Caco-2 (cell line): ENCODE data around the gene TRAF7. TPM values are rescaled to one million over a fixed set of nuclear protein-coding genes. Genes with fewer than 3 reads are reported as not detected.

Source experiments
- BruUV-seq: library from RNA; stranded (reverse); fragments of 400-500 nt; replicated peaks from 2 replicates; lab custom pipeline; 2021; lab: Mats Ljungman, UMichigan
- CTCF ChIA-PET: fragments of 300-600 bp; sonication (Branson Sonifier 250); formaldehyde crosslinking; loops from one replicate; lab custom pipeline; 2022; ENCODE audit warnings: antibody characterized with exemption; lab: Charles Lee
- POLR2A ChIA-PET: fragments of 300-600 bp; sonication (Branson Sonifier 250); formaldehyde crosslinking; loops from one replicate; lab custom pipeline; 2022; ENCODE audit warnings: antibody characterized with exemption; lab: Charles Lee
- DNase-seq, 2 experiments: peaks; one replicate each; pipeline versions ENCODE4 v3.0.0 to v3.0.0-alpha.2; 2020 to 2022
- H3K27me3 ChIP-seq: replicated peaks from 2 replicates; pipeline ENCODE4 v1.6.0; 2011; ENCODE audit warnings: low read length; ENCODE audit not compliant: control insufficient read depth, insufficient read depth
- H3K36me3 ChIP-seq: 2 replicates; pipeline ENCODE4 v1.5.1; 2011; ENCODE audit warnings: low read length; ENCODE audit not compliant: control insufficient read depth, insufficient read depth
- H3K4me1 ChIP-seq: fragments of 250-450 bp; sonication (Bioruptor Pico); 2 replicates; pipeline ENCODE4 v1.5.1; 2020; ENCODE audit warnings: mild to moderate bottlenecking
- H3K4me3 ChIP-seq: 2 replicates; pipeline ENCODE4 v1.5.1; 2011; ENCODE audit warnings: low read depth, mild to moderate bottlenecking, control low read depth, low read length
- H3K9me3 ChIP-seq: fragments of 250-450 bp; sonication (Bioruptor Pico); 2 replicates; pipeline ENCODE4 v1.5.1; 2020; ENCODE audit warnings: mild to moderate bottlenecking, moderate library complexity
- H3K27ac Mint-ChIP-seq: one replicate; pipeline ENCODE4 v1.8.0; 2022; ENCODE audit warnings: mixed read lengths; ENCODE audit not compliant: unreplicated experiment
- H3K27me3 Mint-ChIP-seq: one replicate; pipeline ENCODE4 v1.8.0; 2022; ENCODE audit warnings: mixed read lengths; ENCODE audit not compliant: insufficient read depth, unreplicated experiment
- H3K36me3 Mint-ChIP-seq: one replicate; pipeline ENCODE4 v1.8.0; 2022; ENCODE audit warnings: mild to moderate bottlenecking, mixed read lengths; ENCODE audit not compliant: insufficient read depth, unreplicated experiment
- H3K4me1 Mint-ChIP-seq: one replicate; pipeline ENCODE4 v1.8.0; 2022; ENCODE audit warnings: low read depth, mixed read lengths; ENCODE audit not compliant: unreplicated experiment
- H3K4me3 Mint-ChIP-seq: one replicate; pipeline ENCODE4 v1.8.0; 2022; ENCODE audit warnings: mild to moderate bottlenecking, moderate library complexity, mixed read lengths; ENCODE audit not compliant: unreplicated experiment
- H3K9me3 Mint-ChIP-seq: one replicate; pipeline ENCODE4 v1.8.0; 2022; ENCODE audit warnings: mixed read lengths; ENCODE audit not compliant: unreplicated experiment
- CTCF ChIP-seq, 2 experiments: fragments of 200-600 bp in 1 of 2; IDR thresholded peaks; 1 replicate in 1 of 2; 2 replicates in 1 of 2; pipeline versions ENCODE4 v1.5.1 to v1.8.0; 2011 to 2022; ENCODE audit warnings: antibody characterized with exemption in 1 of 2, control low read depth in 1 of 2, inconsistent platforms in 1 of 2, low read depth in 1 of 2, low read length in 1 of 2, mild to moderate bottlenecking in 1 of 2, moderate library complexity in 1 of 2; ENCODE audit not compliant: insufficient read depth in 1 of 2, severe bottlenecking in 1 of 2, unreplicated experiment in 1 of 2
- intact Hi-C: fragments of 100-400 bp; cut with micrococcal nuclease; formaldehyde crosslinking; loops from one replicate; pipeline ENCODE4 v1.10.0; 2022; ENCODE audit not compliant: unreplicated experiment
- total RNA-seq: library from RNA; stranded (reverse); gene quantifications from 2 replicates; pipeline ENCODE4 v1.2.3, GENCODE V29; 2022

The TRAF7 gene
- total RNA-seq, 1 experiment from 2014 or later = 66.3 TPM

- no TSS peak for BruUV-seq
- ChIA-PET CTCF (no interaction called here), POLR2A (no interaction called here)
- peaks cover 6% of the 10 kb centered on the region; the same call in 1 of the 2 replicates for H3K36me3 ChIP-seq
- peaks cover 31% of the 10 kb centered on the region for H3K4me1 ChIP-seq
- Mint-ChIP-seq H3K27ac (peak overlapping the region; percentile 96), H3K4me1 (peaks cover 25% of the 10 kb centered on the region), H3K9me3 (no peaks in the 10 kb centered on the region), H3K36me3 (peaks cover 37% of the 10 kb centered on the region), H3K4me3 (peak overlapping the region; percentile 80), H3K27me3 (peaks cover 3% of the 10 kb centered on the region)
- intact Hi-C loops = no loop called here
- no peaks in the 10 kb centered on the region for H3K27me3 ChIP-seq
- no peaks in the 10 kb centered on the region for H3K9me3 ChIP-seq
- no peak for TF ChIP-seq CTCF (IDR thresholded peaks at IDR 0.05; ENCODE audit: insufficient read depth in 1 of 2, low read depth in 1 of 2, low read length in 1 of 2, severe bottlenecking in 1 of 2, unreplicated experiment in 1 of 2)
- no peak for DNase-seq
- H3K4me3 ChIP-seq = no peak overlapping the region
Observed at GRCh38 chr16:2157480-2158261, 2.1 kb downstream of the TRAF7 start.

GRCh38 chr16:2158262-2158638 is 2.7 kb downstream of the TRAF7 start:
- Histone ChIP-seq H3K9me3 (no peaks in the 10 kb centered on the region), H3K4me1 (peaks cover 25% of the 10 kb centered on the region), H3K36me3 (peaks cover 4% of the 10 kb centered on the region; the same call in 1 of the 2 replicates), H3K4me3 (no peak overlapping the region), H3K27me3 (no peaks in the 10 kb centered on the region)
- peaks cover 3% of the 10 kb centered on the region for H3K27me3 Mint-ChIP-seq
- H3K4me3 Mint-ChIP-seq = peak overlapping the region; percentile 80
- TF ChIP-seq CTCF (IDR thresholded peaks at IDR 0.05; ENCODE audit: insufficient read depth in 1 of 2, low read depth in 1 of 2, low read length in 1 of 2, severe bottlenecking in 1 of 2, unreplicated experiment in 1 of 2) = no peak
- H3K36me3 Mint-ChIP-seq = peaks cover 31% of the 10 kb centered on the region
- POLR2A ChIA-PET = no interaction called here
- intact Hi-C loops = no loop called here
- no TSS peak for BruUV-seq
- CTCF ChIA-PET = no interaction called here
- H3K27ac Mint-ChIP-seq = peak overlapping the region; percentile 96
- no peaks in the 10 kb centered on the region for H3K9me3 Mint-ChIP-seq
- H3K4me1 Mint-ChIP-seq = peaks cover 25% of the 10 kb centered on the region
- no peak for DNase-seq

GRCh38 chr16:2159175-2159838 is 3.7 kb downstream of the TRAF7 start:
- H3K9me3 ChIP-seq = no peaks in the 10 kb centered on the region
- intact Hi-C loops = no loop called here
- H3K27me3 ChIP-seq = no peaks in the 10 kb centered on the region
- TF ChIP-seq CTCF (IDR thresholded peaks at IDR 0.05; ENCODE audit: insufficient read depth in 1 of 2, low read depth in 1 of 2, low read length in 1 of 2, severe bottlenecking in 1 of 2, unreplicated experiment in 1 of 2) = no peak
- H3K9me3 Mint-ChIP-seq = no peaks in the 10 kb centered on the region
- no peaks in the 10 kb centered on the region; the same call in 1 of the 2 replicates for H3K36me3 ChIP-seq
- peaks cover 15% of the 10 kb centered on the region for H3K4me1 ChIP-seq
- POLR2A ChIA-PET = no interaction called here
- no peak overlapping the region for H3K4me3 Mint-ChIP-seq
- CTCF ChIA-PET = no interaction called here
- H3K4me3 ChIP-seq = no peak overlapping the region
- peaks cover 29% of the 10 kb centered on the region for H3K36me3 Mint-ChIP-seq
- DNase-seq = no peak
- H3K27ac Mint-ChIP-seq = no peak overlapping the region
- peaks cover 3% of the 10 kb centered on the region for H3K27me3 Mint-ChIP-seq
- H3K4me1 Mint-ChIP-seq = peaks cover 25% of the 10 kb centered on the region
- BruUV-seq = no TSS peak
